ENCODE data around the gene NPEPL1.

Gene NPEPL1

GRCh38 chr20:58697867-58698703 is 5.5 kb downstream of the NPEPL1 start:
- TF ChIP-seq, protein P1, sequence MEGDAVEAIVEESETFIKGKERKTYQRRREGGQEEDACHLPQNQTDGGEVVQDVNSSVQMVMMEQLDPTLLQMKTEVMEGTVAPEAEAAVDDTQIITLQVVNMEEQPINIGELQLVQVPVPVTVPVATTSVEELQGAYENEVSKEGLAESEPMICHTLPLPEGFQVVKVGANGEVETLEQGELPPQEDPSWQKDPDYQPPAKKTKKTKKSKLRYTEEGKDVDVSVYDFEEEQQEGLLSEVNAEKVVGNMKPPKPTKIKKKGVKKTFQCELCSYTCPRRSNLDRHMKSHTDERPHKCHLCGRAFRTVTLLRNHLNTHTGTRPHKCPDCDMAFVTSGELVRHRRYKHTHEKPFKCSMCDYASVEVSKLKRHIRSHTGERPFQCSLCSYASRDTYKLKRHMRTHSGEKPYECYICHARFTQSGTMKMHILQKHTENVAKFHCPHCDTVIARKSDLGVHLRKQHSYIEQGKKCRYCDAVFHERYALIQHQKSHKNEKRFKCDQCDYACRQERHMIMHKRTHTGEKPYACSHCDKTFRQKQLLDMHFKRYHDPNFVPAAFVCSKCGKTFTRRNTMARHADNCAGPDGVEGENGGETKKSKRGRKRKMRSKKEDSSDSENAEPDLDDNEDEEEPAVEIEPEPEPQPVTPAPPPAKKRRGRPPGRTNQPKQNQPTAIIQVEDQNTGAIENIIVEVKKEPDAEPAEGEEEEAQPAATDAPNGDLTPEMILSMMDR (IDR thresholded peaks at IDR 0.05), result no peak

DNA sequence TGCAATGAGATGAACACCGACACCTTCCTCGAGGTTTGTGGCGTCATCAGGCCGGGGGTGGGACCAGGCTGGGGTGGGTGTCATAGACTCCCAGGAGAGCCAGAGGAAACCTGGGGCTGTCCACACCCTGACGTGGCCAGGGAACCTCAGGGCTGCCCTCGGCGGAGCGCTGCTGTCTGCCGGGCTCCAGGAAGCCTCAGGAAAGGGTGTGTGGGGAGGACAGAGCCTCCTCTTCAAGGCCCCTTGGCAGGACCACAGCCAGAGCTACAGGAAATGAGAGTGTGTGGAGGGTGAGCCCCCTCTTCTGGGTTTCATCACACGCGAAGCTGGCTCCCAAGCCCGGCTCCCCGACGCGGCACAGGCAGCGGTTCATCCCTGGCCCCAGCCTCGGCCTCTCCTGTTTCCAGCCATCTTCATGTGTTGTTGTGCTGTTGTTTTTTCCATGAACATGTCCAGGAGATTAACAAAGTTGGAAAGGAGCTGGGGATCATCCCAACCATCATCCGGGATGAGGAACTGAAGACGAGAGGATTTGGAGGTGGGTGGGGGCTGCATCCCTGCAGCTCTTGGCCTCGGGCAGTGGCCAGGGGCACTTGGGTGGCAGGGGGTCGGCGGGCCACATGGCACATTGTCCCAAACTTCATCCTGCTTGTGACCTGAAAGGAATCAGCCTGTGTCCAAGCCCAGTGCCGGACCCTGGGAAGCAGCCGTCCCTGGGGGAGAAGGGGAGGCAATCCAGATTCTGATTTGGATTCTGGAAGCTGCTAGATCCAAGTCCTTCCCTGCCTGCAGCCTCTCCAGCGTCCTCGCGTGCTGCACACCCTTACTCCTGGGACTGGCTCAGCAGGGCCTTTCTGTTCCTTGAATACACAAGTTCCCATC is 6.4 kb downstream of the NPEPL1 start:
- TF ChIP-seq, protein P1 (IDR thresholded peaks at IDR 0.05), result no peak

- TF ChIP-seq, protein P1 (IDR thresholded peaks at IDR 0.05), result no peak
Observed at GRCh38 chr20:58699623-58700107, 7.1 kb downstream of the NPEPL1 start.

- TF ChIP-seq, protein P1 (IDR thresholded peaks at IDR 0.05), result no peak
Observed at GRCh38 chr20:58700121-58700821, 7.7 kb downstream of the NPEPL1 start.

- TF ChIP-seq, protein P1 (IDR thresholded peaks at IDR 0.05), result no peak
Observed at GRCh38 chr20:58700823-58701222, 8.2 kb downstream of the NPEPL1 start.

DNA sequence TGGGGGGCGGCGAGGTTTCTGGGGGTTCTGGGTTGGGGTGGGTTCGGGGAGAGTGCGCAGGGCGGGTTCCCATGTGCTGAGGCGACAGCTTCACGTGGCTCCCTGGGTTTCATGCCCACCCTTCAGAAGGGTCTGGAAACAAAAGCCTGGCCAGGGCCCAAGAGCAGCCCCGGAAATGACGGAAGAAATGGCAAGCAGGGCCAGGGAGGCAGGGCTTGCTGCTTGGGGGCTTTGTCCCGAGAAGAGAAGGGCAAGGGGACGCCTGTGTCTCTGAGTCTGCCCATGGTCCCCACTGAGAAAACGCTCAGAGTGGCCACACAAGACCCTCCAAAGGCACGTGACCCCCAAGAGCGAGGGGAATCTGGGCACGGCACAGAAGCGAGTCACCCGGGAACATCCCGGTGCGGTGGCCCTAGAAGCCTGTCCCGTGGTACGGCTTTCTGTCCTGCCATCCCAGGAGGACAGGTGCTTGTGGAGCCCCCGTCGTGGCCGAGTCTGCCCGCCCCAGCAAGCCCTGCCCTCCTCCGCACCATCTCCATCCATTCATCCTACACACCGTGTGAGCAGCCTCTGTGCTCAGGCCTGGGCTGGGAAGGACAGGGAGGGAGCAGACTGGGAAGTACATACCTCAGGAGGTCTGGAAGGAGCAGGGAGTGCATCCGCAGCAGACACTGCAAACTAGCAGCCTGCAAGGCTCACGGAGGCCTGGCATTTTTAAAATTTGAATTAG is 9.0 kb downstream of the NPEPL1 start:
- TF ChIP-seq, protein P1 (IDR thresholded peaks at IDR 0.05), result no peak

All from LNCAP (cell line).